ENCODE results near the gene MRPS25.

The MRPS25 gene
- 4.9 to 40.1 (median 22.7) reads per million in 17 experiments for total RNA-seq

DNA sequence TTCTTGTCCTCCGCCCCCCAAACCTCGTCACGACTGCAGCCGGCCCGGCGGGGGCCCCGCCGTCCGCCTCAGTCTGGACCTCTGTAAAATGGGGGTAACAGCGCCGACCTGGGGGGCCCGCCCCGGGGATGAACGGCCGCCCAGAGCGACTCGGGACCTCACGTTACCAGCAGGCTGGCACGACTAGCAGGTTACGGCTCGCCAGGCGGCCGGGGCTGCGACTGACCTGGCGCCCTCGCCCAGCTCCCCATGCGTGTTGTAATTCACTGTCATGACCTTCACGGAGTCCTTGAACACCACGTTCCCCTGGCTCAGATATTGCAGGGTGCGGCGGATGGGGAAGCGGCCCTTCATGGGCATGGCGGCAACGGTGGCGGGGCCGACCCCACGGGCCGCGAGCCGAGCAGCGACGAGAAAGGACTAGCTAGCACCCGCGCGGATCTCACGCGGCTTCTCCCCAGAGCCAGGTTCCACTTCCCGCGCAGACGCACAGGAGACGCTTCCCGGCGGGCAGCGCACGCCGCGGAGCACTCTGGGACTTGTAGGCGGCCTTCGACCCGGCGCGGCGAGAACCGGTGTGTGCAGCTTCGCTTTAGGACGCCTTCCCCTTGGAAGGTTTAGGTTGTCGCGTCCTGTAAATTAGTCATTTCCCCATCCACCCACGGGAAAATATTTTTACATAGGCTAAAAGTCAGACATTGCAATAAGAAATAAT lies at the start of gene MRPS25:
TSS of gene MRPS25 (minus strand) at position 481 of the 715 bp plus-strand sequence. CDS start at position 360, 121 bp downstream.
- peak; percentile 95 to 97 (median 97) for DNase-seq

GRCh38 chr3:15113884-15114283 lies 48.8 kb upstream of the MRPS25 start:
- no peak for DNase-seq

DNA sequence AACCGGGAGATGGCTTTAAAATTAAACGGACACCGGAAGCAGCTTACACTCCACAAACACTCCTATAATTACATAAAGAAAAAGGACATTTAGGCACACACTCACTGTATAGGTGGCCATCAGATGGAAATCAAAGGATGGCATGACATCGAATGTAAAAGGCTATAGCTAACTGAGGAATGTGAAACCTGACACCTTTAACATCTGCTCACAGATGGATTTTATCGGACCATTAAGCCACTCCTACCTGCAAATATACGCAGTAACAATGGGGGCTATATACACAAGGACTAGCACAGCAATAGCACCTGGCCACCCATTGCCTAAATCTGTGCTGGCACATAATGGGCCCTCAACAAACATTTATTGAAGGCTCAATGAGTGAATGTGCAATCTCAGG lies 48.4 kb upstream of the MRPS25 start:
- DNase-seq = no peak

- DNase-seq = no peak
These were observed 46.9 kb upstream of the MRPS25 start for GRCh38 chr3:15112011-15112410.

- no peak for DNase-seq
These were observed 45.1 kb upstream of the MRPS25 start for GRCh38 chr3:15110206-15110605.

- no peak for DNase-seq
These were observed 43.8 kb upstream of the MRPS25 start for GRCh38 chr3:15108869-15109268.

DNA sequence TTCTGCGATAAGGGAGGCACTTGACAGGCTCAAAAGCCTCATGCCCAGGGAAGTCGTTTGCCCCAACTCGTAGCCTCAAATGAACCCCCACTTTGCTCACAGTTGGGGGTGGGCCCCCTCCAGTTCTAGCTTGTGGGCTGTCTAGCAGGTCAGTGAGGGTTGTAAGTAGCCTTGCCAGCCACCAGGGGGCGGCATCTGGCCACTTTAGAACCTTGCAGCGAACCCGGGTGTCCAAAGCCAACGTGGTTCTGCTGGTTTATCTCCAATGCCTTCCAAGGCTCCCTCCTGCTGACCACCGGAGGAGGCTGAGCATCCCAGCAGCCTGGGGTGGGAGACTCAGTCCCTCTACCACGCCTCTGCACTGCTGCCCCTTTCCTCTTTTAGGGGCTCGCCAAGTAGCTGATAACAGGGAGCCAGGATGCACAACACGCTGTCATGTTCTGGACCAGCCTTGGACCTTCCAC lies 43.0 kb upstream of the MRPS25 start:
- DNase-seq = peak; percentile 75 to 93 (median 88)

- peak in 3 of 4 experiments; percentile 18 to 35 (median 32) for DNase-seq
These were observed 42.2 kb upstream of the MRPS25 start for GRCh38 chr3:15107075-15107947.

GRCh38 chr3:15102836-15103235 lies 37.7 kb upstream of the MRPS25 start:
- DNase-seq = peak; percentile 47 to 69 (median 58)

DNA sequence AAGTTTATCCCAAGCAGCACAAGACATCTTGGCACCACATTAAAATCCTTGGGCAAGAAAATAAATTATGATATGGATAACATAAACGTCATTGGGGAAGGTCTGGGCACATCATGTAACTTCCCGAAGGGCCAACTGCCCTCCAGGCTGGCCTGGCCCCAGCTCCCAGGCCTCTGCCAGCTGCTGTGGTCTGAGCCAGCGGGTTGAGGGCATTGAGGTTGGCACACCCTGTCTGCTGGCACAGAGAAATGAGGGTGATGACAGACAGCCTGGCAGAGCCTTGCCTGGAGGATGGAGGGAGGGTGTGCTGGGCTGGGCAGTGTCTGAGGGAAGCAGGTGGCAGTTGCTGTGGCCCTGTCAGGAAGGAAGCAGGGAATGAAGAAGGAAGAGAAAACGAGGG lies 37.1 kb upstream of the MRPS25 start:
- DNase-seq = peak in 3 of 4 experiments; percentile 23 to 44 (median 27)

DNA sequence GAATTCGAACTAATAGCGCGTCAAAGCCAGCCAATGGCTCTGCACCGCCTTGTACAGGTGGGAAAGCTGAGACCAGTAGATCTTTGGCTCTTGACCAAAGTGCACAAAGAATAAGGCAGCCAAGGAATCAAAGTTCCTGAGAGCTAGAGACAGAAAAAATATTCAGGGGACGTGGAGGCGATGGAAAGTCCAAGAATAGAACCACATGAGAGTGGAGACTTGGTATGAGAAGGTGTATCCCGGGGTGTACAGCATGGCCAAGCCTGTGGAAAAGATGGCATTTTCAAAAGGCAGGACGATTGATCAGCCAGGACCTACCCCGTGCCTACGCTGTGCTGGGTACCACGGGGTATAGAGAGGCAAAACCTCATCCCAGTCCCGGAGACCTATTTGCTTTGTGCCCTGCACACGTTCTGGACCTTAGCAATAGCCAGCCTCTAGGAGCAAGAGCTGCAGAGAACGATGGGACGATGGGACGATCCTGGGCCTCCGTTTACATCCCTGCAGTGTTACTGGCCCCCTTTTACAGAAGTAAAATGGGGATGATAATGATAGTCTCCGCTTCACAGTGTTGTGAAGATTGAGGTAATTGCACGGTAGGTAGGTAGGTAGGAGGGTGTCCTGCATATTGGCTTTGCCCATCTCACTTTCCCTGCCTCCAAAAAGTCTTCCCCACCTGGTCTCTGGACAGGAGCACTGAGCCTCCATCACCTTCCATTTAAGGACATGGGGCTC lies 34.4 kb upstream of the MRPS25 start:
- DNase-seq = peak in 1 of 4 experiments; percentile 20

DNA sequence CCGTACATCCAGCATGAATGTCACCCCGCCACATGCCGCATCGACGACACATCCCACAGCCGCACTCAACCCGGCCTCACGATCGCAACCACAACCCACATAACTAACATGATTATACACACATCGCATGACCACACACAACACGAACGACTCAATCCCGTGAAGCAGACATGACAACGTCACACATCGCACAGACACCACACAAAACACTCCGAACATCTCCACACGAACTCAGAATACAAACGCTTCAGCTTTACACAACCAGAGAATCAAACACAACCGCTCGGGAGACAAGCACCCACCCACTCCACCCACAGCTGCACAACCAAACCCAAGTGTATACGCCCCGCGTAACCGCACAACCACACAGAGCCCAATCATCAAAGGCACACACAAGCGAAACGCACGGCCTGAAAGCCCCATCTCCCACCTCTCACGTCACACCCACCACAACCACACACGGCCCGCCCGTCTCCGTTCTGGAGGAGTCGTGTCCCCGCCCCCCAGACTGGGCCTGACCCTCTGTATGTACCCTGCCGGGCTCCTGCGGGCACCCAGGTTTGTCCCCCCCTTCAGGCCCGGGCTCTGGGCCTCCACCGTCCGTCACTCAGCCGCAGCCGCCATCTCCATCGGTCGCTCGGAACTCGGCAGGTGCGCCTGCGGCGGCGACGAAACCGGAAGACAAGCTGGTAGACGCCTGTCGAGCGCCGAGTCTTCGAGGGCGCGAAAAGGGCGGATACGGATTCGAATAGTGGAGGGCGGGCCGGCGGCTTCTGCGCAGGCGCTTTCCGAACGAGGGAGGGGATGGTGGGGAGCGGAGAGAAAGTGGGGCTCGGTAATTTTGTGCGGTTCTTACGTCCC lies 33.6 kb upstream of the MRPS25 start, which contains the start of gene RBSN:
TSS of gene RBSN (minus strand) at position 646 of the 861 bp plus-strand sequence. CDS start 3,028 bp downstream, outside the sequence.
- DNase-seq = peak; percentile 96 to 98 (median 98)

GRCh38 chr3:15097891-15098290 lies 32.8 kb upstream of the MRPS25 start:
- DNase-seq = peak; percentile 61 to 79 (median 65)

DNA sequence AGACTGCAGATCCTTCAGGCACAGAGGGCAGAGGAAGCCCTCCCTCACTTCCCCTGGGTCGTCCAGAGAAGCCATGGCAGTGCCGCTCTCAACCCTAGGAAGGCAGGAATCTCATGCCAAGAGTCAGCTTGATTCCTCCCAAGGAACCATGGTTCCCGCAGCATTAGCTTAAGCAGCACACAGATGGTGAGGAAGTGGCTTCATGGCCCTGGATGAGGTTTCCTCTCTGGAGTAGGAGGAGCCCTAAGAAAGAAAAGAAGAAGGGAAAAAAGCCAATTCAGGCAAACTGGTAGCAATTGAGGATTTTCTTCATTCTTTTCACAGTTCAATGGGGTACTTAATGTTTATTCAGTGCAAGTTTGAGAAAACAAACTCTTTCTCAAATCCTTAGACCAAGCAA lies 30.9 kb upstream of the MRPS25 start:
- peak; percentile 53 to 73 (median 67) for DNase-seq

DNA sequence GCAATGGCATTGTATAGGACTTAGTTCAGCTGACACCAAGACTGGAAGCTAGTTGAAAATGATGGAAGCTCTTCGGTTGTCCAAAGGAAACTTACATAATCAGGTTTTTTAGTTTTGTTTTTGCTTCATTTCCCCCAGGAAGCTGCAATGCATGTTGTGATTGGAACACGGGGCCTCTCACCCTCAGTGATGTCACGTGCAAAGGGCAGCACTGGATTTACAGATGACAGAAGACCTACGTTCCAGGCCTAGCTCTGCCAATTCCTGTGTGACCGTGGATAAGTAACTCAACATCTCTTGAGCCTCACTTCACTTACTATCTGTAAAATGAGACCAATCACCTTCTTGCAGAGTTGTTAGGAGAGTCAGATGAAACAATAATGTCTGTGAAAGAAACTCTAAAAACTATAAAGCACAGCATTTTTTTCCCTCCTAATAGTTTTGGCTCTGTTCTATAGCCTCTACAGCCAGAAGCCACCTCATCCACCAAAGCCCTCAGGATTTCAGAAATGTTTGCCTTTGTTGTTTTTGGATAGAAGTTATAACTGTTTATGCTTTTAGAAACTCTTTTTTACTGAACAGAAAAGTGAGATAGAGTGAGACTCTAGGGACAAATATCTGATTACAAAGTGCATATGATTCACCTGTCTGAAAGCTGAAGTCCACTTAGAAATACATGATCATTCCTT lies 29.2 kb upstream of the MRPS25 start:
- DNase-seq = no peak

DNA sequence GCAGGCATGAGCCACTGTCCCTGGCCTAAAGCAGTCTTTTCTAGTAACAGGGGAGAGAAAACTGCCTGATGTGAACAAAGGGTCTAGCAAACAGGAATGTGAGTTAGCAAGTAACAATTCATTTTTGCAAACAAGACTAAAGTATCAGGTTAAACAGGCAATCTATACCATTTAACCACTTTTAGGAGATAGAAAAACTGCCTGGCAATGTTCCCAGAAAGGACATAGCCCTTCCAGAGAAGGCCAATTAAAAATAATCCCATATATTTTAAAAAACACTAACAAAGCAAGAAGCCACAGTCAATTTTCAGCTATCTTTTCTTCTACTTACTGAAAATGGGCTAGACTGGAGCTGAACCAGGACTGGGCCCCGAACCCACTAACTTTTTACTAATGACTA lies 27.6 kb upstream of the MRPS25 start:
- DNase-seq = no peak

DNA sequence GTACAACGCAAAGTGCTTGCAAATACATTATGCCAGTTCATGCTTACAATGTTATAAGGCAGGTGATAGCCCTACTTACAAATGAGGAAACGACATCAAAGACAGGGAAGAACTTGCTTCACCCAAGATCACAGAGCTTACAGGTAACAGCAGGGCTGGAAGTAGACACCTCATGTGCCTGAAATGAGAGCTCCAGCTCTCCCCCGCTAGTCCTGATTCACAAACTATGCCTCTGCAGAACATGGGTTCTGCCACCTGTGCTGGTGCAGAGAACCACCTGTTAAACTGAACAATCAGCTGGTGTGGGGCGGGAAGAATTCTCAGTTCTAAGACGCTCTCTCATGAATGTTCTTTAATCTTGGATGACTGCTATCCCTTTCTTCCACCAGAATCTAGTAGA lies 26.5 kb upstream of the MRPS25 start:
- no peak for DNase-seq

GRCh38 chr3:15089201-15089600 lies 24.1 kb upstream of the MRPS25 start:
- no peak for DNase-seq

GRCh38 chr3:15086699-15087098 lies 21.6 kb upstream of the MRPS25 start:
- no peak for DNase-seq

DNA sequence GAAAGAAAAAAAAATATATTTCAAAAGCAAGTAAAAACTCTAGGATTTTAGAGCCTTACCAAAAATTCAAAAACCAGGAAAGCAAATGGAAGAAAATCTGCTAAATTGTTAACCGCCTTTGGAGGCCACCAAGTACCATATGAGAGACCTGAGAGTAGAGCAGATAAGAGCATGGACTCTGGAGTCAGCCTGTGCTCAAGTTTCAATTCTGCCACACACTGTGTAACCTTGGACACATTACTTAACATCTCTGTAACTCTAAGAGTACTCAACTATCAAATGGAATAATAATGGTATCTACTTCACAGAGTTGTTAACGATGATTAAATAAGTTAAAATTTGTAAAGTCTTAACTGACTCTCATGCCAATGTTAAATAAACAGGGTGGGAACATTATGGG lies 21.1 kb upstream of the MRPS25 start:
- no peak for DNase-seq

DNA sequence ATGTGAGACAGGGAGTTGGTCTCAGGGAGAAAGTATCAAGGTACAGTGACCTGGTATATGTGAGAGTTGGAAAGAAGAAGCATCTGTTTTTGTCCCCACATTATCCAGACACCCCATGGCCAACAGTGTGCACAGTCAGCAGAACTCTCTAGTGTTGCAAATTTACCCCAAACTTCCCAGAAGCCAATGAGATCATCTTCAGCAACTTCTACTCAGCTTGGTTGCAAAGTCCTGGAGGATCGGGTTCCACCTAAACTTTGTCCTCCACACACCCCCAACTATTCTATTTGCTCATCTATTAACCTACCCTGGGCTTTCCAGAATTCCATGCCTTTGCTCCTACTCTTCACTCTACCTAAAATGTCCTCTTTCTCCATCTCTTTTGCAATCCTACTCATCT lies 18.1 kb upstream of the MRPS25 start:
- DNase-seq = peak in 3 of 4 experiments; percentile 7 to 40 (median 31)

Data from suppressor macrophage (primary cell).